Measurements from ENCODE around the gene CD1C.

GRCh38 chr1:158285756-158286241 lies 3.9 kb upstream of the CD1C start:
- no peak for TF ChIP-seq EZH2 (IDR thresholded peaks at IDR 0.05; ENCODE audit: borderline replicate concordance, low read depth, low read length, severe bottlenecking)
- TF ChIP-seq, protein P1, sequence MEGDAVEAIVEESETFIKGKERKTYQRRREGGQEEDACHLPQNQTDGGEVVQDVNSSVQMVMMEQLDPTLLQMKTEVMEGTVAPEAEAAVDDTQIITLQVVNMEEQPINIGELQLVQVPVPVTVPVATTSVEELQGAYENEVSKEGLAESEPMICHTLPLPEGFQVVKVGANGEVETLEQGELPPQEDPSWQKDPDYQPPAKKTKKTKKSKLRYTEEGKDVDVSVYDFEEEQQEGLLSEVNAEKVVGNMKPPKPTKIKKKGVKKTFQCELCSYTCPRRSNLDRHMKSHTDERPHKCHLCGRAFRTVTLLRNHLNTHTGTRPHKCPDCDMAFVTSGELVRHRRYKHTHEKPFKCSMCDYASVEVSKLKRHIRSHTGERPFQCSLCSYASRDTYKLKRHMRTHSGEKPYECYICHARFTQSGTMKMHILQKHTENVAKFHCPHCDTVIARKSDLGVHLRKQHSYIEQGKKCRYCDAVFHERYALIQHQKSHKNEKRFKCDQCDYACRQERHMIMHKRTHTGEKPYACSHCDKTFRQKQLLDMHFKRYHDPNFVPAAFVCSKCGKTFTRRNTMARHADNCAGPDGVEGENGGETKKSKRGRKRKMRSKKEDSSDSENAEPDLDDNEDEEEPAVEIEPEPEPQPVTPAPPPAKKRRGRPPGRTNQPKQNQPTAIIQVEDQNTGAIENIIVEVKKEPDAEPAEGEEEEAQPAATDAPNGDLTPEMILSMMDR (IDR thresholded peaks at IDR 0.05; ENCODE audit: borderline replicate concordance, extremely low read depth, low read length, poor library complexity, severe bottlenecking), result no peak
